HL-60 (cell line): ENCODE results near the gene HDC.

Experiments
- DNase-seq, 2 experiments: peaks; one replicate each; pipeline ENCODE4 v3.0.0-alpha.2; 2010 to 2020; ENCODE audit warnings: low read depth in 1 of 2, low spot score in 1 of 2
- H3K27ac ChIP-seq: fragments of 250-450 bp; sonication (Bioruptor Pico); replicated peaks from 2 replicates; pipeline ENCODE4 v1.5.1; 2020; ENCODE audit warnings: mild to moderate bottlenecking, moderate library complexity
- H3K27me3 ChIP-seq: fragments of 250-450 bp; sonication (Bioruptor Pico); 2 replicates; pipeline ENCODE4 v1.5.1; 2021; ENCODE audit warnings: mild to moderate bottlenecking, moderate library complexity; ENCODE audit not compliant: insufficient read depth, poor library complexity, severe bottlenecking
- H3K4me3 ChIP-seq: replicated peaks from 2 replicates; pipeline ENCODE4 v1.5.1; 2011; ENCODE audit warnings: mild to moderate bottlenecking, control low read depth, low read length; ENCODE audit not compliant: insufficient read depth
- GABPA ChIP-seq: IDR thresholded peaks from 2 replicates; pipeline ENCODE4 v1.6.1; 2012; ENCODE audit warnings: low read depth
- POLR2AphosphoS5 ChIP-seq: IDR thresholded peaks from 2 replicates; pipeline ENCODE4 v1.6.1; 2012; ENCODE audit warnings: low read depth
- SPI1 ChIP-seq: IDR thresholded peaks from 2 replicates; pipeline ENCODE4 v1.6.1; 2012; ENCODE audit warnings: low read depth, mild to moderate bottlenecking, borderline replicate concordance
- TF ChIP-seq, protein P1 (sequence below): IDR thresholded peaks from 2 replicates; pipeline ENCODE4 v1.6.1; 2012; ENCODE audit warnings: low read depth; ENCODE audit not compliant: insufficient replicate concordance
- TF ChIP-seq, protein P2 (sequence below): IDR thresholded peaks from one replicate; pipeline ENCODE4 v1.5.1; 2011; ENCODE audit warnings: low read length, control low read depth, inconsistent platforms; ENCODE audit not compliant: insufficient read depth

HDC gene

DNA sequence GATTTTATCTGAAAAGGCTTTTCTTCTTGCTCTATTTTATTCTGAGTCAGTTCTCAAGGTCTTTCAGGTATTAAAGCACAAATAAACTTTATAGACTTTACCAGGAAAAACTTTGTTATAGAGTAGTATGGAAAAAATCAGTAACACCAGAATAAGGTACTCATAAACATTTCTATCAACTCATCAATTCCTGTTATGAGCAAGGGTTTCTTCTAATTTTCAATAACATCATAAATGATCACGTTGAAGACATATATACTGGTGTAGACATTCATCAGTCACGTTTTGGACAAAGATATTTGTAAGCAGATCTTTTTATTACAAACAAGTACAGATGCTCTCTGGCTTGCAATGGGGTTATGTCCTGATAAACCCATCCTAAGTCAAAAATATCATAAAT lies 9.6 kb upstream of the HDC start:
- no peak for TF ChIP-seq POLR2AphosphoS5
- no peak for TF ChIP-seq GABPA
- TF ChIP-seq, protein P1, sequence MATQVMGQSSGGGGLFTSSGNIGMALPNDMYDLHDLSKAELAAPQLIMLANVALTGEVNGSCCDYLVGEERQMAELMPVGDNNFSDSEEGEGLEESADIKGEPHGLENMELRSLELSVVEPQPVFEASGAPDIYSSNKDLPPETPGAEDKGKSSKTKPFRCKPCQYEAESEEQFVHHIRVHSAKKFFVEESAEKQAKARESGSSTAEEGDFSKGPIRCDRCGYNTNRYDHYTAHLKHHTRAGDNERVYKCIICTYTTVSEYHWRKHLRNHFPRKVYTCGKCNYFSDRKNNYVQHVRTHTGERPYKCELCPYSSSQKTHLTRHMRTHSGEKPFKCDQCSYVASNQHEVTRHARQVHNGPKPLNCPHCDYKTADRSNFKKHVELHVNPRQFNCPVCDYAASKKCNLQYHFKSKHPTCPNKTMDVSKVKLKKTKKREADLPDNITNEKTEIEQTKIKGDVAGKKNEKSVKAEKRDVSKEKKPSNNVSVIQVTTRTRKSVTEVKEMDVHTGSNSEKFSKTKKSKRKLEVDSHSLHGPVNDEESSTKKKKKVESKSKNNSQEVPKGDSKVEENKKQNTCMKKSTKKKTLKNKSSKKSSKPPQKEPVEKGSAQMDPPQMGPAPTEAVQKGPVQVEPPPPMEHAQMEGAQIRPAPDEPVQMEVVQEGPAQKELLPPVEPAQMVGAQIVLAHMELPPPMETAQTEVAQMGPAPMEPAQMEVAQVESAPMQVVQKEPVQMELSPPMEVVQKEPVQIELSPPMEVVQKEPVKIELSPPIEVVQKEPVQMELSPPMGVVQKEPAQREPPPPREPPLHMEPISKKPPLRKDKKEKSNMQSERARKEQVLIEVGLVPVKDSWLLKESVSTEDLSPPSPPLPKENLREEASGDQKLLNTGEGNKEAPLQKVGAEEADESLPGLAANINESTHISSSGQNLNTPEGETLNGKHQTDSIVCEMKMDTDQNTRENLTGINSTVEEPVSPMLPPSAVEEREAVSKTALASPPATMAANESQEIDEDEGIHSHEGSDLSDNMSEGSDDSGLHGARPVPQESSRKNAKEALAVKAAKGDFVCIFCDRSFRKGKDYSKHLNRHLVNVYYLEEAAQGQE, result no peak
- TF ChIP-seq, protein P2, sequence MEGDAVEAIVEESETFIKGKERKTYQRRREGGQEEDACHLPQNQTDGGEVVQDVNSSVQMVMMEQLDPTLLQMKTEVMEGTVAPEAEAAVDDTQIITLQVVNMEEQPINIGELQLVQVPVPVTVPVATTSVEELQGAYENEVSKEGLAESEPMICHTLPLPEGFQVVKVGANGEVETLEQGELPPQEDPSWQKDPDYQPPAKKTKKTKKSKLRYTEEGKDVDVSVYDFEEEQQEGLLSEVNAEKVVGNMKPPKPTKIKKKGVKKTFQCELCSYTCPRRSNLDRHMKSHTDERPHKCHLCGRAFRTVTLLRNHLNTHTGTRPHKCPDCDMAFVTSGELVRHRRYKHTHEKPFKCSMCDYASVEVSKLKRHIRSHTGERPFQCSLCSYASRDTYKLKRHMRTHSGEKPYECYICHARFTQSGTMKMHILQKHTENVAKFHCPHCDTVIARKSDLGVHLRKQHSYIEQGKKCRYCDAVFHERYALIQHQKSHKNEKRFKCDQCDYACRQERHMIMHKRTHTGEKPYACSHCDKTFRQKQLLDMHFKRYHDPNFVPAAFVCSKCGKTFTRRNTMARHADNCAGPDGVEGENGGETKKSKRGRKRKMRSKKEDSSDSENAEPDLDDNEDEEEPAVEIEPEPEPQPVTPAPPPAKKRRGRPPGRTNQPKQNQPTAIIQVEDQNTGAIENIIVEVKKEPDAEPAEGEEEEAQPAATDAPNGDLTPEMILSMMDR, result no peak
- no peak for TF ChIP-seq SPI1
- no peak for DNase-seq
- Histone ChIP-seq H3K4me3 (no peak overlapping the region), H3K27ac (peak overlapping the region; percentile 34), H3K27me3 (no peaks in the 10 kb centered on the region)

DNA sequence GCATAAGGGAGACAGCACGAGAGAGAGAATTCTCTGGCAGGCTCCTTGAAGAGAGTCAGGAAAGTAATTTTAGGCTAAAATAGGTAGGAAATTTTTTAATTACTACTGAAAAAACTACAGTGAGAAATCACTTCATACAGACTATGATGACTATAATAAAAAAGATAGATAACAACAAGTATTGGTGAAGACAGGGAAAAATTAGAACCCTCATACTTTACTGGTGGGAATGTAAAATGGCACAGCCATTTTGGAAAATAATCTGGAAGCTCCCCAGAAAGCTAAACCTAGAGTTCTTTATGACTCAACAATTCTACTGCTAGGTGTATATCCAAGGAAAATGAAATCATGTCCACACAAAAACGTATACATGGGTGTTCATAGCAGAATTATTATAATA lies 2.1 kb upstream of the HDC start:
- DNase-seq, result no peak
- TF ChIP-seq, protein P1, result no peak
- TF ChIP-seq POLR2AphosphoS5, result no peak
- TF ChIP-seq GABPA, result no peak
- no peak for TF ChIP-seq SPI1
- TF ChIP-seq, protein P2, result no peak
- Histone ChIP-seq H3K27ac (no peak overlapping the region), H3K27me3 (no peaks in the 10 kb centered on the region), H3K4me3 (no peak overlapping the region)

DNA sequence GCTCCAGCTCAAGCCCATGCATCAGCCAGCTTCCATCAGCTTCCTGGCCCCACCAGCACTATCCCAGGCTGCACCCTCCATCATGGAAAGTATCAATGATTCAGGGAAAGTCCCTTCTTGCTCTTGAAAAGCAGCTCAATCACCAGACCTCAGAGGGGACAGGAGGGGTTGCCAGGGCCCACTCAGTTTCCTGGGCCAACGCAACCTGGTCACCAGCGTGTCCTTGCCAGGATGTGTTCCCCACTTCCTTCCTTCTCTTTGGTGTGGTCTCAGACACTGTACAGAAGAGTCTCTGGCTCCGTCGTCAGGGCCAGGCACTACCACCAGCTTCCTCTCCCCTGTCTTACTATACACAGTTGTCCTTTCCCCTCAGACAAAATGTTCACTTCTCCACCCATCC lies 3.0 kb downstream of the HDC start:
- H3K27me3 ChIP-seq, result no peaks in the 10 kb centered on the region
- TF ChIP-seq GABPA (no peak), SPI1 (peak; percentile 54; the same call in 1 of the 2 replicates)
- no peak overlapping the region for H3K4me3 ChIP-seq
- H3K27ac ChIP-seq, result peak overlapping the region; percentile 10; the same call in 1 of the 2 replicates
- peak in 1 of 2 experiments; percentile 38 for DNase-seq

DNA sequence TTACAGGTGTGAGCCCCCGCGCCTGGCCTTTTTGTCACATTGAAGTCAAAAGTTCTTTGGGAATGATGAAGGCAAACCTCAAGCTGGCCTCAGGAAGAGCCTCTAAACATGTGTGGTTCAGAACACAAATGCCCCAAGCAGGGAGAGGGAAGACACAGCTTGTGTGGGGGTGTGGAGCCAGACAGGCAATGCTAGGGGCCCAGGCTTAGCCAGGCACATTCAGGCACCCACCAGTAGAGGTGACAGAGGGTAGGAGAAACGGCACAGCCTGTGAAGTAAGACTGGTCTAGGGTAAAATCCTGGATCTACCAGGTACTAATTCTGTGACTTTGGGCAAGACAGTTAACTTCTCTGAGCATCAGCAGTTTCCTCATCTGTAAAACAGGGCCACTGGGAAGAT lies 3.5 kb downstream of the HDC start:
- Histone ChIP-seq H3K4me3 (no peak overlapping the region), H3K27me3 (no peaks in the 10 kb centered on the region), H3K27ac (peak overlapping the region; percentile 10; the same call in 1 of the 2 replicates)
- DNase-seq, result no peak
- TF ChIP-seq POLR2AphosphoS5 (no peak), GABPA (no peak), SPI1 (no peak)
- TF ChIP-seq, protein P1, result no peak
- TF ChIP-seq, protein P2, result no peak
